CD4-positive, CD25-positive, alpha-beta regulatory T cell (primary cell): ENCODE data around the gene PSME4. TPM values are rescaled to one million over a fixed set of nuclear protein-coding genes. Genes with fewer than 3 reads are reported as not detected.
"Not testable (repeated sequence)": the region's sequence is repeated elsewhere in the genome, so short reads cannot be mapped to it uniquely, and the experiment has no call there.

ENCODE experiments used
- ATAC-seq, 2 donors: fragments of 150-1000 bp; cut with Tn5 transposase; one replicate each; pipeline ENCODE4 v1.10.0; 2021; ENCODE audit warnings: low read depth in 2 of 2, moderate number of reproducible peaks in 2 of 2, moderate library complexity in 1 of 2
- DNase-seq, 3 donors: peaks; one replicate each; pipeline versions ENCODE4 v3.0.0 to v3.0.0-alpha.2; 2012 to 2022; ENCODE audit warnings: mixed read lengths in 1 of 3
- H3K27ac ChIP-seq: one replicate; pipeline ENCODE4 v1.7.0; 2013; ENCODE audit warnings: mild to moderate bottlenecking, low read length; ENCODE audit not compliant: insufficient read depth, poor library complexity, severe bottlenecking
- H3K27me3 ChIP-seq: one replicate; pipeline ENCODE4 v1.7.0; 2013; ENCODE audit warnings: low read length; ENCODE audit not compliant: control insufficient read depth, insufficient read depth
- H3K36me3 ChIP-seq: one replicate; pipeline ENCODE4 v1.7.0; 2013; ENCODE audit warnings: mild to moderate bottlenecking, low read length, moderate library complexity; ENCODE audit not compliant: control insufficient read depth, insufficient read depth
- H3K4me1 ChIP-seq: 2 replicates; pipeline ENCODE4 v1.7.0; 2013; ENCODE audit warnings: mild to moderate bottlenecking, low read length; ENCODE audit not compliant: insufficient read depth, control insufficient read depth, poor library complexity, severe bottlenecking
- H3K4me3 ChIP-seq: one replicate; pipeline ENCODE4 v1.7.0; 2013; ENCODE audit warnings: low read depth, mild to moderate bottlenecking, low read length, moderate library complexity
- H3K9me3 ChIP-seq, 2 experiments: 1 replicate in 1 of 2; 2 replicates in 1 of 2; pipeline ENCODE4 v1.7.0; 2013; ENCODE audit warnings: low read length in 2 of 2, mild to moderate bottlenecking in 1 of 2, moderate library complexity in 1 of 2; ENCODE audit not compliant: control insufficient read depth in 2 of 2
- H3K27ac Mint-ChIP-seq, 3 donors: one replicate each; pipeline ENCODE4 v1.8.0; 2020 to 2022; ENCODE audit warnings: mild to moderate bottlenecking in 3 of 3, mixed read lengths in 3 of 3, moderate library complexity in 2 of 3
- H3K27me3 Mint-ChIP-seq: one replicate; pipeline ENCODE4 v1.8.0; 2022; ENCODE audit warnings: mild to moderate bottlenecking, mixed read lengths
- H3K36me3 Mint-ChIP-seq: one replicate; pipeline ENCODE4 v1.8.0; 2020; ENCODE audit warnings: mixed read lengths
- H3K4me1 Mint-ChIP-seq, 4 donors: one replicate each; pipeline ENCODE4 v1.8.0; 2020 to 2022; ENCODE audit warnings: mixed read lengths in 4 of 4, mild to moderate bottlenecking in 1 of 4
- H3K4me3 Mint-ChIP-seq, 4 donors: one replicate each; pipeline ENCODE4 v1.8.0; 2020 to 2022; ENCODE audit warnings: mild to moderate bottlenecking in 4 of 4, mixed read lengths in 4 of 4, moderate library complexity in 3 of 4
- H3K9me3 Mint-ChIP-seq, 7 donors: one replicate each; pipeline ENCODE4 v1.8.0; 2020 to 2022; ENCODE audit warnings: mixed read lengths in 7 of 7, mild to moderate bottlenecking in 3 of 7, moderate library complexity in 2 of 7
- polyA plus RNA-seq, 4 donors: library from polyadenylated mRNA; unstranded; fragments of 300-500 nt; fragmentation: Illumina TruSeq; gene quantifications; one replicate each; pipeline ENCODE4 v1.2.3, GENCODE V29; 2021
- total RNA-seq: library from RNA; stranded (reverse); gene quantifications from one replicate; pipeline ENCODE4 v1.2.3, GENCODE V29; 2022

Gene PSME4
- total and polyA plus RNA-seq, 5 donors from 2014 or later, result 5.8 to 114 (median 6.6) TPM

- H3K9me3 ChIP-seq, result no peaks in the 10 kb centered on the region
- H3K4me3 ChIP-seq, result no peak overlapping the region
- H3K4me1 ChIP-seq, result no peaks in the 10 kb centered on the region
- DNase-seq, result no peak
- no peaks in the 10 kb centered on the region for H3K27me3 Mint-ChIP-seq
- peaks cover 0 to 1% (median 0%) of the 10 kb centered on the region in 7 donors for H3K9me3 Mint-ChIP-seq
- no peak overlapping the region for H3K4me3 Mint-ChIP-seq
- H3K27ac ChIP-seq, result no peak overlapping the region
- no peak overlapping the region for H3K27ac Mint-ChIP-seq
- peaks cover 8 to 15% (median 11%) of the 10 kb centered on the region in 4 donors for H3K4me1 Mint-ChIP-seq
- no peak for ATAC-seq
- H3K36me3 ChIP-seq, result no peaks in the 10 kb centered on the region
- H3K36me3 Mint-ChIP-seq, result peaks cover 9% of the 10 kb centered on the region
- no peaks in the 10 kb centered on the region for H3K27me3 ChIP-seq
Observed at GRCh38 chr2:53842891-53843290, 127.9 kb downstream of the PSME4 start.

GRCh38 chr2:53841651-53842050 is 129.1 kb downstream of the PSME4 start:
- H3K27ac Mint-ChIP-seq, H3K27ac ChIP-seq, H3K4me3 ChIP-seq, H3K4me1 ChIP-seq, H3K27me3 ChIP-seq, H3K9me3 Mint-ChIP-seq, H3K36me3 ChIP-seq, ATAC-seq, H3K4me3 Mint-ChIP-seq, H3K36me3 Mint-ChIP-seq, DNase-seq, H3K27me3 Mint-ChIP-seq, H3K9me3 ChIP-seq: not testable (repeated sequence)
- H3K4me1 Mint-ChIP-seq, result peaks cover 8 to 15% (median 11%) of the 10 kb centered on the region in 4 donors

DNA sequence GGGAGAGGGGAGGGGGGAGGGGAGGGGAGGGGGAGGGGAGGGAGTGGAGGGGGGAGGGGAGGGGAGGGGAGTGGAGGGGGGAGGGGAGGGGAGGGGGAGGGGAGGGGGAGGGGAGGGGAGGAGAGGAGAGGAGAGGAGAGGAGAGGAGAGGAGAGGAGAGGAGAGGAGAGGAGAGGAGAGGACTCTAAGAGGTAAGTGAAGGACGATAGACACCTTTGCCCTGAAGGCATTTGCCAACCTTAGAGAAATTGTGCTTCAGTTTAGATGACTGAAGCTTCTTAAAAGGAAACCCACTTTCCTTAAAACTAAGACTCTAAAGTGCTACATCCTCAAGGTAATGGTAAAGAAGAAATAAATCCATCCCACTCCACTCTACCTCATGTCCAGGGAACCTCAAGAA is 130.2 kb downstream of the PSME4 start:
- Mint-ChIP-seq H3K9me3 (peaks cover 0 to 2% (median 0%) of the 10 kb centered on the region in 7 donors), H3K27me3 (no peaks in the 10 kb centered on the region), H3K27ac (no peak overlapping the region), H3K4me1 (peaks cover 3 to 12% (median 9%) of the 10 kb centered on the region in 4 donors), H3K4me3 (no peak overlapping the region), H3K36me3 (peaks cover 5% of the 10 kb centered on the region)
- H3K9me3 ChIP-seq, result no peaks in the 10 kb centered on the region
- H3K27ac ChIP-seq, result no peak overlapping the region
- no peaks in the 10 kb centered on the region for H3K4me1 ChIP-seq
- H3K27me3 ChIP-seq, result no peaks in the 10 kb centered on the region
- no peak for ATAC-seq
- H3K36me3 ChIP-seq, result no peaks in the 10 kb centered on the region
- H3K4me3 ChIP-seq, result no peak overlapping the region
- no peak for DNase-seq

DNA sequence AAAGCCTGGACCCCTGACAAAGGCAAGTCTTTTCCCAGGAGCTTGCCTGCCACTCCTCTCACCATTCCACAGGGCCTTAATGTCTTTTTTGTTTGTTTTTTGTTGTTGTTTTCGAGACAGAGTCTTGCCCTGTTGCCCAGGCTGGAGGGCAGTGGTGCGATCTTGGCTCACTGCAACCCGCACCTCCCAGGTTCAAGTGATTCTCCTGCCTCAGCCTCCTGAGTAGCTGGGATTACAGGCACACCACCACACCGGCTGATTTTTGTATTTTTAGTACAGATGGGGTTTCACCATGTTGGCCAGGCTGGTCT is 140.9 kb downstream of the PSME4 start:
- H3K4me1 ChIP-seq, H3K9me3 ChIP-seq, ATAC-seq, H3K9me3 Mint-ChIP-seq, H3K27me3 ChIP-seq, H3K27me3 Mint-ChIP-seq, H3K4me1 Mint-ChIP-seq, H3K27ac ChIP-seq, H3K27ac Mint-ChIP-seq, DNase-seq, H3K4me3 Mint-ChIP-seq, H3K36me3 ChIP-seq, H3K4me3 ChIP-seq: not testable (repeated sequence)
- H3K36me3 Mint-ChIP-seq, result peaks cover 40% of the 10 kb centered on the region

DNA sequence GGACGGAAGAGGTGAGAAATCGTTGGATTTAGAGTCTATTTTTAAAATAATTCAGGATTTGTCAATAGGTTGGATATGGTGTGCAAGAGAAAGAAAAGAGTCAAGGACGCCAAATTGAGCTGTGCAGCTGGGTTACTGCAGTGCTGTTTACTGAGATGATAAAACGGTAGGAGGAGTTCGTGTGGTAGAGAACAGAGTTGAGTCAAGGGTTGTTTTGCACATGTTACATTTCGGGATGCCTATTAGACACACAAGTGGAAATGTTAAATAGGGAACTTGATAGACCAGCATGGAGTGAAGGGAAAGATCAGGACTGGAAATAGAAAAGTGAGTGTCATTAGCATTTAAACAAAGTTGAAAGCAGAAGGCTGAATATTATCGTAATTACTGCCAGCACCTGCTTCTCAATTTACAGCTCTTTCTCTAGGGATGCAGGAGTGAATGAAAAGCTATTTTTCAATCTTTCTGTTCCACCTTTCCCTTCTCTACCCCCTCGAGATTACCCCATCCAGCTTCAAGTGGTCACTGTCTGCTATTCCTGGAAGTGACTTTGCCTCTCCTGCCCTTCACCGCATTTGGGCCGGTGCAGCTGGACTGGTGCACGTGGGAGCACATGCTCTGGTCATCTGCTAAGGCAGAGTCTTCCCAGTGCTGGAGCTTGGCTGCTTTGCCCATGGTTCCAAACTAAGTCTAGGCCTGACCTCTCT is 141.4 kb downstream of the PSME4 start:
- H3K4me3 Mint-ChIP-seq, result no peak overlapping the region
- H3K4me1 Mint-ChIP-seq, result no peaks in the 10 kb centered on the region
- peaks cover 0 to 4% (median 0%) of the 10 kb centered on the region in 7 donors for H3K9me3 Mint-ChIP-seq
- no peaks in the 10 kb centered on the region for H3K27me3 Mint-ChIP-seq
- Histone ChIP-seq H3K4me3 (no peak overlapping the region), H3K9me3 (no peaks in the 10 kb centered on the region), H3K27me3 (no peaks in the 10 kb centered on the region), H3K4me1 (no peaks in the 10 kb centered on the region), H3K27ac (no peak overlapping the region), H3K36me3 (no peaks in the 10 kb centered on the region)
- H3K27ac Mint-ChIP-seq, result no peak overlapping the region
- DNase-seq, result no peak
- H3K36me3 Mint-ChIP-seq, result peaks cover 40% of the 10 kb centered on the region
- no peak for ATAC-seq

GRCh38 chr2:53828331-53828730 is 142.5 kb downstream of the PSME4 start:
- DNase-seq, result no peak
- no peak for ATAC-seq
- H3K9me3 Mint-ChIP-seq, result peaks cover 0 to 4% (median 0%) of the 10 kb centered on the region in 7 donors
- Histone ChIP-seq H3K27me3 (no peaks in the 10 kb centered on the region), H3K36me3 (no peaks in the 10 kb centered on the region), H3K4me3 (no peak overlapping the region), H3K27ac (no peak overlapping the region), H3K4me1 (no peaks in the 10 kb centered on the region), H3K9me3 (no peaks in the 10 kb centered on the region)
- H3K27me3 Mint-ChIP-seq, result no peaks in the 10 kb centered on the region
- no peaks in the 10 kb centered on the region for H3K4me1 Mint-ChIP-seq
- H3K36me3 Mint-ChIP-seq, result peaks cover 32% of the 10 kb centered on the region
- no peak overlapping the region for H3K4me3 Mint-ChIP-seq
- no peak overlapping the region for H3K27ac Mint-ChIP-seq

DNA sequence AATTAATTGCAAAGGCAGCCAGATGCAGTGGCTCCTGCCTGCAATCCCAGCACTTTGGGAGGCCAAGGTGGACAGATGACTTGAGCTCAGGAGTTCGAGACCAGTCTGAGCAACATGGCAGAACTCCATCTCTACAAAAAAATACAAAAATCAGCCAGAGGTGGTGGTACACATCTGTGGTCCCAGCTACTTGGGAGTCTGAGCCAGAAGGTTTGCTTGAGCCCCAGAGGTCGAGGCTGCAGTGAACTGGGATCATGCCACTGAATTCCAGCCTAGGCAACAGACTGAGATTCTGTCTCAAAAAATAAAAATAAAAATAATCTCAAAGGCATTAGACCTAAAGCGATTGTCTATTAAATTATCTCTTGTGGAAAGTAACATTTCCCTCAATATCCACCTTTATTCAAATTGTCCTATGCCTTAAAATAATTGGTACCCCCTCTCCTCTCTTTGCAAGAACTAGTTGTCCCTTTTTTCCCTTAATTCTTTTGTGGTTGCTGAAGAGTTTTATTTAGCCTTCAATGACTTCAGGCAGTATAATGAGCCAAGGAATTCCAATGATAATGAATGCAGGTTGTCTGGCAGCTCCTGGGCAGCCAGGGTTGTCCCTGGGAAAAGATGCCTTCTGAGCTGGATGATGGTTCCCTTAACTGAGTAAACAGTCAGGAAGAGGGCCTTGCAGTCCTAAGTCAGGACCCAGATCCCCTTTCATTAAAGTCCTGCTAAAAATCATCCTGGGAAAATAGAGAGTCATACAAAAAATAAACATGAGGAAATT is 143.2 kb downstream of the PSME4 start:
- Mint-ChIP-seq H3K4me3 (no peak overlapping the region), H3K4me1 (no peaks in the 10 kb centered on the region), H3K9me3 (peaks cover 0 to 4% (median 0%) of the 10 kb centered on the region in 7 donors), H3K27ac (no peak overlapping the region), H3K36me3 (peaks cover 29% of the 10 kb centered on the region), H3K27me3 (no peaks in the 10 kb centered on the region)
- Histone ChIP-seq H3K4me3 (no peak overlapping the region), H3K27me3 (no peaks in the 10 kb centered on the region), H3K4me1 (no peaks in the 10 kb centered on the region), H3K9me3 (no peaks in the 10 kb centered on the region), H3K36me3 (no peaks in the 10 kb centered on the region), H3K27ac (no peak overlapping the region)
- DNase-seq (no peak), ATAC-seq (no peak)
